ENCODE data around the gene FAF1. TPM values are rescaled to one million over a fixed set of nuclear protein-coding genes. Genes with fewer than 3 reads are reported as not detected.

The FAF1 gene
- total and polyA plus RNA-seq, 2 of the 8 experiments (the other 6 are each of a cell fraction or from before 2014, with no cell fraction given): 10.8 to 65.9 TPM

GRCh38 chr1:50593515-50593914 lies 366.6 kb downstream of the FAF1 start:
- Histone ChIP-seq H2BK15ac (ENCODE audit: low read length) (no peak overlapping the region), H2BK5ac (ENCODE audit: low read depth, low read length) (no peak overlapping the region), H4K8ac (ENCODE audit: extremely low read depth, insufficient read depth, low read length) (no peak overlapping the region), H3K56ac (replicated peaks; ENCODE audit: insufficient read length, low read depth, low read length) (no peak overlapping the region), H3K79me1 (ENCODE audit: low read depth, low read length) (no peaks in the 10 kb centered on the region), H3K9ac (replicated peaks in 1 of 4; ENCODE audit: extremely low read depth in 1 of 4, low read depth in 3 of 4, low read length in 3 of 4) (no peak overlapping the region), H3K4me3 (ENCODE audit: extremely low read depth in 1 of 4, insufficient read depth in 2 of 4, low read depth in 3 of 4, low read length in 4 of 4) (no peak overlapping the region), H3K23me2 (ENCODE audit: low read depth, low read length) (no peaks in the 10 kb centered on the region), H3K36me3 (ENCODE audit: control insufficient read depth in 2 of 4, insufficient read depth in 4 of 4, low read length in 3 of 4) (no peaks in the 10 kb centered on the region), H3K4me2 (ENCODE audit: insufficient read depth in 1 of 2, low read depth in 2 of 2, low read length in 2 of 2) (no peak overlapping the region), H2BK120ac (replicated peaks; ENCODE audit: low read depth, low read length) (no peak overlapping the region), H3K27ac (ENCODE audit: low read depth, low read length) (no peak overlapping the region), H4K5ac (ENCODE audit: insufficient read length, low read depth, low read length) (no peak overlapping the region), H3K18ac (ENCODE audit: extremely low read depth, low read length) (no peak overlapping the region), H3K27me3 (replicated peaks in 1 of 4; ENCODE audit: control insufficient read depth in 3 of 4, extremely low read depth in 1 of 4, insufficient read depth in 3 of 4, low read length in 3 of 4) (no peaks in the 10 kb centered on the region), H4K91ac (replicated peaks; ENCODE audit: insufficient read length, low read length) (no peak overlapping the region), H3K4ac (replicated peaks; ENCODE audit: insufficient read length, low read depth, low read length) (no peak overlapping the region), H3K14ac (ENCODE audit: insufficient read length) (no peak overlapping the region), H3K79me2 (ENCODE audit: control insufficient read depth in 1 of 2, insufficient read depth in 2 of 2, low read length in 2 of 2) (no peaks in the 10 kb centered on the region), H2BK12ac (ENCODE audit: low read depth, low read length) (no peak overlapping the region), H2AK5ac (ENCODE audit: low read depth, low read length) (no peak overlapping the region), H4K20me1 (replicated peaks in 1 of 2; ENCODE audit: control insufficient read depth in 1 of 2, insufficient read depth in 2 of 2, low read length in 2 of 2) (no peaks in the 10 kb centered on the region), H3K4me1 (replicated peaks in 1 of 4; ENCODE audit: control insufficient read depth in 3 of 4, insufficient read depth in 4 of 4, low read length in 3 of 4) (no peaks in the 10 kb centered on the region), H2AFZ (ENCODE audit: low read length) (no peak overlapping the region), H3K23ac (ENCODE audit: insufficient read length) (no peak overlapping the region), H3K9me3 (ENCODE audit: insufficient read depth in 2 of 2, low read depth in 1 of 2, low read length in 1 of 2) (no peaks in the 10 kb centered on the region), H2BK20ac (ENCODE audit: low read length) (no peak overlapping the region)
- DNase-seq (ENCODE audit: low read depth in 1 of 2, low spot score in 2 of 2) (no peak), FAIRE-seq (no peak)
- POLR2A ChIA-PET (ENCODE audit: partially characterized antibody): no interaction called here
- CTCF ChIA-PET (ENCODE audit: partially characterized antibody): interaction anchor here (1.4 kb wide), 1 partner anchor 10 kb away, joined by 3 read pairs; no protein-coding TSS in a partner anchor
- WGBS, 2 experiments (ENCODE audit: extremely low coverage in 1 of 2, insufficient coverage in 1 of 2, insufficient read length in 1 of 2, insufficient replicate concordance in 2 of 2, low coverage in 1 of 2, low lambda C conversion rate in 2 of 2, missing lambda C conversion rate in 1 of 2): 86% methylated on average over 2 of the region's 2 CpGs; no CpG with 5 or more reads in 1 of the 2 experiments
- TF ChIP-seq EZH2 (IDR thresholded peaks at IDR 0.05; ENCODE audit: low read depth, low read length, severe bottlenecking) (no peak), EGR1 (IDR thresholded peaks at IDR 0.05; ENCODE audit: borderline replicate concordance, low read depth, low read length) (no peak), PHF8 (conservative IDR thresholded peaks at IDR 0.05; ENCODE audit: low read depth, low read length) (no peak), RNF2 (IDR thresholded peaks at IDR 0.05; ENCODE audit: borderline replicate concordance, low read depth, low read length, missing control alignments, poor library complexity, severe bottlenecking) (no peak), KDM5A (IDR thresholded peaks at IDR 0.05; ENCODE audit: low read length) (no peak), SAP30 (IDR thresholded peaks at IDR 0.05; ENCODE audit: insufficient read depth, insufficient replicate concordance, low read length) (no peak), FOSL1 (IDR thresholded peaks at IDR 0.05; ENCODE audit: insufficient read depth, low read depth, low read length) (no peak), NANOG (IDR thresholded peaks at IDR 0.05; ENCODE audit: insufficient read depth, low read depth, low read length, poor library complexity, severe bottlenecking) (no peak), HDAC2 (IDR thresholded peaks at IDR 0.05; ENCODE audit: borderline replicate concordance in 1 of 2, low read depth in 2 of 2, low read length in 2 of 2) (no peak)
- TF ChIP-seq, protein P1, sequence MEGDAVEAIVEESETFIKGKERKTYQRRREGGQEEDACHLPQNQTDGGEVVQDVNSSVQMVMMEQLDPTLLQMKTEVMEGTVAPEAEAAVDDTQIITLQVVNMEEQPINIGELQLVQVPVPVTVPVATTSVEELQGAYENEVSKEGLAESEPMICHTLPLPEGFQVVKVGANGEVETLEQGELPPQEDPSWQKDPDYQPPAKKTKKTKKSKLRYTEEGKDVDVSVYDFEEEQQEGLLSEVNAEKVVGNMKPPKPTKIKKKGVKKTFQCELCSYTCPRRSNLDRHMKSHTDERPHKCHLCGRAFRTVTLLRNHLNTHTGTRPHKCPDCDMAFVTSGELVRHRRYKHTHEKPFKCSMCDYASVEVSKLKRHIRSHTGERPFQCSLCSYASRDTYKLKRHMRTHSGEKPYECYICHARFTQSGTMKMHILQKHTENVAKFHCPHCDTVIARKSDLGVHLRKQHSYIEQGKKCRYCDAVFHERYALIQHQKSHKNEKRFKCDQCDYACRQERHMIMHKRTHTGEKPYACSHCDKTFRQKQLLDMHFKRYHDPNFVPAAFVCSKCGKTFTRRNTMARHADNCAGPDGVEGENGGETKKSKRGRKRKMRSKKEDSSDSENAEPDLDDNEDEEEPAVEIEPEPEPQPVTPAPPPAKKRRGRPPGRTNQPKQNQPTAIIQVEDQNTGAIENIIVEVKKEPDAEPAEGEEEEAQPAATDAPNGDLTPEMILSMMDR (IDR thresholded peaks at IDR 0.05; ENCODE audit: control extremely low read depth in 1 of 3, insufficient read depth in 1 of 3, low read depth in 1 of 3, low read length in 3 of 3): no peak

Data from H1 (cell line).